HFFc6 (cell line): ENCODE data around the gene STOX2. TPM values are rescaled to one million over a fixed set of nuclear protein-coding genes. Genes with fewer than 3 reads are reported as not detected.

Experiments used
- DNase-seq: peaks from one replicate; pipeline ENCODE4 v3.0.0-alpha.2; 2018
- H3K27ac Mint-ChIP-seq: 2 replicates; pipeline ENCODE4 v1.8.0; 2020; ENCODE audit warnings: mild to moderate bottlenecking, mixed read lengths
- H3K27me3 Mint-ChIP-seq: 2 replicates; pipeline ENCODE4 v1.8.0; 2021; ENCODE audit warnings: mild to moderate bottlenecking, moderate library complexity, mixed read lengths; ENCODE audit not compliant: insufficient read depth
- H3K36me3 Mint-ChIP-seq: 2 replicates; pipeline ENCODE4 v1.8.0; 2021; ENCODE audit warnings: low read depth, mixed read lengths
- H3K4me1 Mint-ChIP-seq: 2 replicates; pipeline ENCODE4 v1.8.0; 2020; ENCODE audit warnings: low read depth, mixed read lengths
- H3K4me3 Mint-ChIP-seq: 2 replicates; pipeline ENCODE4 v1.8.0; 2020; ENCODE audit warnings: mild to moderate bottlenecking, moderate library complexity, mixed read lengths
- H3K9me3 Mint-ChIP-seq: 2 replicates; pipeline ENCODE4 v1.8.0; 2020; ENCODE audit warnings: mild to moderate bottlenecking, mixed read lengths
- CTCF ChIP-seq: fragments of 200-600 bp; sonication (generic); IDR thresholded peaks from 2 replicates; pipeline ENCODE4 v1.5.0; 2021; ENCODE audit warnings: antibody characterized with exemption, mild to moderate bottlenecking
- total RNA-seq, 6 experiments: library from RNA; stranded (reverse); fragmentation: NEBNext Ultra II Directional; extraction: Animal tissue kit (Norgen Biotek cat#: 25700); gene quantifications; 2 replicates in 1 of 6; 3 replicates in 5 of 6; pipeline ENCODE4 v1.2.3, GENCODE V29; 2021

Gene STOX2
- total RNA-seq, 6 experiments from 2014 or later = 0.07 to 0.17 TPM; not detected in 4

GRCh38 chr4:183936047-183936446, 30.9 kb downstream of the STOX2 start:
- Mint-ChIP-seq H3K27me3 (no peaks in the 10 kb centered on the region; the same call in 1 of the 2 replicates), H3K36me3 (no peaks in the 10 kb centered on the region), H3K4me1 (no peaks in the 10 kb centered on the region), H3K9me3 (peaks cover 14% of the 10 kb centered on the region; the same call in 1 of the 2 replicates), H3K27ac (no peak overlapping the region), H3K4me3 (no peak overlapping the region)
- no peak for TF ChIP-seq CTCF
- DNase-seq = no peak

DNA sequence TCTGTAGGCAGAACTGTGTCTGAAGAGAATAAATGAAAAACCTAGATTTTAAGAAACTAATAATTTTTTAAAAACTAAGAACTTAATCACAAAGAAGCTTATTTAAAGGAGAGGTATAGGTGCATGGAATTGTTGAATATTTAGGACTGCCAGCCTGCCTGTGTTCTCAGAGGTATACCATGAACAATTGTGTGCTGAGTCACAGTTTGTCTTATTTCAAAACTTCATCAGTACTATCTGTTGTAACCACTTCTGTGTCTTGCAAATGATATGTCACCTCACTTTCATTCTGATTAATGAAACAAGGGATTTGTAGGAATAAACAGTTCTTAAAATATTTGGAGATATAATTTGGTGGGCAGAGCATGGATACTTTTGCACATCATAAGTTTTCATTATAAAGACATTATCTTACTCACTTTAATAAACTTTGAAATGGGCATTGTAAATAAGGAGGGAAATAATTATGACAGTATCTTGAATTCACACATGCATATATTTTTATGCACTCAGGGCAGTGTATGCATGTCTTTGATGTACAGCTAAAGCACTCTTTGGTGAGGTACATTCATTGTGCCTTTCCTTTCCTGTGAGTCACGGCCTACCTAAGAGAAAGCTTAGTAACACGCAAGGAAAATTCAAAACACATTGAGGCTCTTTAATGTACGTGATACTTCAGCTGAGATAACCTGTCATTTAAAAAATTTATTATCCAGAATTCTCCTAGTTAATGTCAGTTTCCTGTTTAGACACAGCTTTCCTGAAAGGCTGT, 31.7 kb downstream of the STOX2 start:
- H3K9me3 Mint-ChIP-seq = peaks cover 14% of the 10 kb centered on the region; the same call in 1 of the 2 replicates
- TF ChIP-seq CTCF = no peak
- no peaks in the 10 kb centered on the region for H3K36me3 Mint-ChIP-seq
- H3K4me1 Mint-ChIP-seq = no peaks in the 10 kb centered on the region
- H3K27me3 Mint-ChIP-seq = no peaks in the 10 kb centered on the region; the same call in 1 of the 2 replicates
- no peak overlapping the region for H3K27ac Mint-ChIP-seq
- no peak overlapping the region for H3K4me3 Mint-ChIP-seq
- no peak for DNase-seq

- DNase-seq = no peak
- Mint-ChIP-seq H3K36me3 (no peaks in the 10 kb centered on the region), H3K4me1 (no peaks in the 10 kb centered on the region), H3K27me3 (no peaks in the 10 kb centered on the region; the same call in 1 of the 2 replicates), H3K9me3 (peaks cover 14% of the 10 kb centered on the region; the same call in 1 of the 2 replicates), H3K27ac (no peak overlapping the region), H3K4me3 (no peak overlapping the region)
- TF ChIP-seq CTCF = no peak
These were observed 35.8 kb downstream of the STOX2 start for GRCh38 chr4:183940864-183941263.

DNA sequence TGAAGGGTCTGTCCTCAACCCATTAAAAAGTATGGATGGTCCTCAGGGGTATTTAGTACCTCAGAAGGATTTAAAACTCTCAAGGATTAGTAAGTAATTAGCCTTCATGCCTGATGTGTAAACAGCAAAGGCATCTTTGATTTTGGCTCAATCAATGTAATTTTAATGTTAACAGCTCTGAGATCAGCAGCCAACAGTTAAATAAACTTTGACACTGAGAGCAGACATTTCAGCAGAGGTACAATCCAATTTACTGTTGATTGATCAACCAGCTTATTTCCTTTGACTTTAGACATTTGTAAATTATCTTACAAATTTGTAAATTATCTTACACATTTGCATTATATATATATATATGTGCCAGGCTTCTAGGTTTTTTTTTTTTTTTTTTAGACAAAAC, 36.9 kb downstream of the STOX2 start:
- Mint-ChIP-seq H3K4me3 (no peak overlapping the region), H3K4me1 (no peaks in the 10 kb centered on the region), H3K36me3 (no peaks in the 10 kb centered on the region)

GRCh38 chr4:183945741-183946140, 40.6 kb downstream of the STOX2 start:
- Mint-ChIP-seq H3K4me3 (no peak overlapping the region), H3K4me1 (no peaks in the 10 kb centered on the region), H3K27ac (no peak overlapping the region), H3K36me3 (peaks cover 6% of the 10 kb centered on the region; the same call in 1 of the 2 replicates), H3K9me3 (peaks cover 11% of the 10 kb centered on the region), H3K27me3 (no peaks in the 10 kb centered on the region)
- no peak for DNase-seq
- no peak for TF ChIP-seq CTCF

More for the DNA sequence above, 36.9 kb downstream of the STOX2 start:
- H3K27me3 Mint-ChIP-seq = no peaks in the 10 kb centered on the region; the same call in 1 of the 2 replicates
- TF ChIP-seq CTCF = no peak
- no peak overlapping the region for H3K27ac Mint-ChIP-seq
- H3K9me3 Mint-ChIP-seq = peaks cover 14% of the 10 kb centered on the region; the same call in 1 of the 2 replicates
- no peak for DNase-seq
